Suprapubic skin (tissue), 4 donors: ENCODE measurements around the gene CACNA2D1.

Experiments
- EP300 ChIP-seq: sonication (generic); formaldehyde crosslinking; IDR thresholded peaks from one replicate; pipeline ENCODE4 v1.6.1; 2017; ENCODE audit warnings: antibody characterized with exemption
- POLR2AphosphoS5 ChIP-seq, 3 donors: sonication (generic); formaldehyde crosslinking; IDR thresholded peaks; one replicate each; pipeline ENCODE4 v1.6.1; 2017; ENCODE audit warnings: antibody characterized with exemption in 3 of 3
- TF ChIP-seq, protein P1 (sequence below), 2 donors: fragments of 200-600 bp in 1 of 2; fragments of 450-650 bp in 1 of 2; sonication (generic) in 1 of 2; IDR thresholded peaks; one replicate each; pipeline ENCODE4 v1.5.1; 2016 to 2019; ENCODE audit warnings: antibody characterized with exemption in 2 of 2, mild to moderate bottlenecking in 1 of 2, moderate library complexity in 1 of 2

- TF ChIP-seq, protein P1, sequence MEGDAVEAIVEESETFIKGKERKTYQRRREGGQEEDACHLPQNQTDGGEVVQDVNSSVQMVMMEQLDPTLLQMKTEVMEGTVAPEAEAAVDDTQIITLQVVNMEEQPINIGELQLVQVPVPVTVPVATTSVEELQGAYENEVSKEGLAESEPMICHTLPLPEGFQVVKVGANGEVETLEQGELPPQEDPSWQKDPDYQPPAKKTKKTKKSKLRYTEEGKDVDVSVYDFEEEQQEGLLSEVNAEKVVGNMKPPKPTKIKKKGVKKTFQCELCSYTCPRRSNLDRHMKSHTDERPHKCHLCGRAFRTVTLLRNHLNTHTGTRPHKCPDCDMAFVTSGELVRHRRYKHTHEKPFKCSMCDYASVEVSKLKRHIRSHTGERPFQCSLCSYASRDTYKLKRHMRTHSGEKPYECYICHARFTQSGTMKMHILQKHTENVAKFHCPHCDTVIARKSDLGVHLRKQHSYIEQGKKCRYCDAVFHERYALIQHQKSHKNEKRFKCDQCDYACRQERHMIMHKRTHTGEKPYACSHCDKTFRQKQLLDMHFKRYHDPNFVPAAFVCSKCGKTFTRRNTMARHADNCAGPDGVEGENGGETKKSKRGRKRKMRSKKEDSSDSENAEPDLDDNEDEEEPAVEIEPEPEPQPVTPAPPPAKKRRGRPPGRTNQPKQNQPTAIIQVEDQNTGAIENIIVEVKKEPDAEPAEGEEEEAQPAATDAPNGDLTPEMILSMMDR (IDR thresholded peaks at IDR 0.05), result no peak
- no peak for TF ChIP-seq EP300
- no peak for TF ChIP-seq POLR2AphosphoS5 (IDR thresholded peaks at IDR 0.05)
These were observed 177.5 kb downstream of the CACNA2D1 start for GRCh38 chr7:82266081-82266480.
